C4-2B (cell line): ENCODE results near the gene ATRNL1.
"Not testable (repeated sequence)": the region's sequence is repeated elsewhere in the genome, so short reads cannot be mapped to it uniquely, and the experiment has no call there.

Experiments used
- H3K27ac ChIP-seq: fragments of 450-650 bp; 2 replicates; pipeline ENCODE4 v1.5.1; 2017
- ZFX ChIP-seq: fragments of 450-650 bp; IDR thresholded peaks from 2 replicates; pipeline ENCODE4 v1.6.1; 2017
- TF ChIP-seq, protein P1 (sequence below): fragments of 450-650 bp; conservative IDR thresholded peaks from 2 replicates; pipeline ENCODE4 v1.5.1; 2017; ENCODE audit warnings: mild to moderate bottlenecking

The ATRNL1 gene

DNA sequence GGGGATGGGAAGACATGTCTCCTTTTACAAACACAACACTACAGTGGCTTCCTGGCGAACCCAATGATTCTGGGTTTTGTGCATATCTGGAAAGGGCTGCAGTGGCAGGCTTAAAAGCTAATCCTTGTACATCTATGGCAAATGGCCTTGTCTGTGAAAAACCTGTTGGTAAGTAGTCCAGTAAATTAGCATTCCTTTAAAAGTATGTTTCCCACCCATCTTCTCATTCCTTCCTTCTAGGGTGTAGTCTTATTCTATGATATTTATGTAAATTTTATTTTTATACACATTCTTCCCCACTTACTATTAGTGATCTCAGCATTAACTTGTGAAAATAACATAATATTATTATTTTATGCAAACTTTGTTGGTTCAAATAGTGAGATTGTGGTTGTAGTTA lies 206.9 kb downstream of the ATRNL1 start:
- no peak for TF ChIP-seq ZFX
- TF ChIP-seq, protein P1, sequence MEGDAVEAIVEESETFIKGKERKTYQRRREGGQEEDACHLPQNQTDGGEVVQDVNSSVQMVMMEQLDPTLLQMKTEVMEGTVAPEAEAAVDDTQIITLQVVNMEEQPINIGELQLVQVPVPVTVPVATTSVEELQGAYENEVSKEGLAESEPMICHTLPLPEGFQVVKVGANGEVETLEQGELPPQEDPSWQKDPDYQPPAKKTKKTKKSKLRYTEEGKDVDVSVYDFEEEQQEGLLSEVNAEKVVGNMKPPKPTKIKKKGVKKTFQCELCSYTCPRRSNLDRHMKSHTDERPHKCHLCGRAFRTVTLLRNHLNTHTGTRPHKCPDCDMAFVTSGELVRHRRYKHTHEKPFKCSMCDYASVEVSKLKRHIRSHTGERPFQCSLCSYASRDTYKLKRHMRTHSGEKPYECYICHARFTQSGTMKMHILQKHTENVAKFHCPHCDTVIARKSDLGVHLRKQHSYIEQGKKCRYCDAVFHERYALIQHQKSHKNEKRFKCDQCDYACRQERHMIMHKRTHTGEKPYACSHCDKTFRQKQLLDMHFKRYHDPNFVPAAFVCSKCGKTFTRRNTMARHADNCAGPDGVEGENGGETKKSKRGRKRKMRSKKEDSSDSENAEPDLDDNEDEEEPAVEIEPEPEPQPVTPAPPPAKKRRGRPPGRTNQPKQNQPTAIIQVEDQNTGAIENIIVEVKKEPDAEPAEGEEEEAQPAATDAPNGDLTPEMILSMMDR, result no peak

DNA sequence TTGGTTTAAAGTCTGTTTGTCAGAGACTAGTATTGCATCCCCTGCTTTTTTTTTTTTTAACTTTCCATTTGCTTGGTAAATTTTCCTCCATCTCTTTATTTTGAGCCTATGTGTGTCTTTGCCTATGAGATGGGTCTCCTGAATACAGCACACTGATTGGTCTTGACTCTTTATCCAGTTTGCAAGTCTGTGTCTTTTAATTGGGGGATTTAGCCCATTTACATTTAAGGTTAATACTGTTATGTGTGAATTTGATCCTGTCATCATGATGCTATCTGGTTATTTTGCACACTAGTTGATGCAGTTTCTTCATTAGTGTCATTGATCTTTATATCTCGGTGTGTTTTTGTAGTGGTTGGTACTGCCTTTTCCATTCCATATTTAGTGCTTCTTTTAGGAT lies 226.5 kb downstream of the ATRNL1 start:
- H3K27ac ChIP-seq, result not testable (repeated sequence)

More for the DNA sequence above, 206.9 kb downstream of the ATRNL1 start:
- no peak overlapping the region for H3K27ac ChIP-seq

DNA sequence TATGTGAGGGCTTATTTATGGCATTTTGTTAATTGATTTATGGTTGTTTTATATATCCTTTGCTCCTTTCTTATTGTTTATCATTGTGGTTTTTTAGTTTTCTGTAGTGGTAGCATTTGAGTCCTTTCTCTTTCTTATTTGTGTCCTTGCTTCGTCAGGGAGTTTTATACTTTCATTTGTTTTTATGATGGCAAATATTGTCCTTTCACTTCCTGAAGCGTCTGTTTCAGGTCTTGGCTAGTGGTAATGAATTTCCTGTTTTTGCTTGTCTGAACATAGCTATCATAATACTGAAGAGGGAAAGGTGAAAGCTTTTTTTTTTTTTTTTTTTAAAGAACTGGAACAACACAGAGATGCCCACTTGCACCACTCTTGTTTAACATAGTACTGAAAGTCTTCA lies 228.2 kb downstream of the ATRNL1 start:
- TF ChIP-seq, protein P1, result no peak
- no peak for TF ChIP-seq ZFX
- H3K27ac ChIP-seq, result no peak overlapping the region; the same call in 1 of the 2 replicates

DNA sequence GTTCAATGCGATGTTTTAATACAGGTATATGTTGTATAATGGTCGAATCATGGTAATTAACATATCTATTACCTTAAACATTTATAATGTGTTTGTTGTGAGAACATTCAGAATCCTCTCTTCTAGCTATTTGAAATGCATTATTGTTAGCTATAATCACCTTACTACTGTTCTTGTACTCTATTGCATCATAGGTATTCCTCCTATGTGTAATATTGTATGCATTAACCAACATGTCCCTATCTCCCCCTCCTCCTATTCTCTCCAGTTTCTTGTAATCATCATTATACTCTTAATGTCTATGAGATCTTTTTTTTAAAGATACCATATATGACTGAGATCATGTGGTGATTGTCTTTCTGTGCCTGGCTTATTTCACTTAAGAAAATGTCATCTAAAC lies 235.2 kb downstream of the ATRNL1 start:
- H3K27ac ChIP-seq, result no peak overlapping the region
- TF ChIP-seq, protein P1, result no peak
- TF ChIP-seq ZFX, result no peak

DNA sequence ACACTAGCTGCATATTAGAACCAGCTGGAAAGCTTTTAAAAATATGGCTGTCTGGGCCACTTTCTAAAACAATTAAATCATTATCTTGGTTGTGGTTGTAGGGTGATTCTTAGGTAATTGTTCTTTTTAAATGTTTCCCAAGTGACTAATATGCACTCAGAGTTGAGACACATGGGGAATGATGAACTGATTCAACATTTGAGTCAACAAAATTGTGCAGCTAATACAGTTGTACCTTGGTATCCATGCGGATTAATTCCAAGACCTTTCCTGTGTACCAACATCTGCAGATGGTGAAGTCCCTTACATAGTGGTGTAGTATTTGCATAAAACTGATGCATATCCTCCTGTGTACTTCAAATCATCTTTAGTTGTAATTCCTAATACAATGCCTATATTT lies 242.2 kb downstream of the ATRNL1 start:
- no peak overlapping the region for H3K27ac ChIP-seq
- TF ChIP-seq ZFX, result no peak
- TF ChIP-seq, protein P1, result no peak

DNA sequence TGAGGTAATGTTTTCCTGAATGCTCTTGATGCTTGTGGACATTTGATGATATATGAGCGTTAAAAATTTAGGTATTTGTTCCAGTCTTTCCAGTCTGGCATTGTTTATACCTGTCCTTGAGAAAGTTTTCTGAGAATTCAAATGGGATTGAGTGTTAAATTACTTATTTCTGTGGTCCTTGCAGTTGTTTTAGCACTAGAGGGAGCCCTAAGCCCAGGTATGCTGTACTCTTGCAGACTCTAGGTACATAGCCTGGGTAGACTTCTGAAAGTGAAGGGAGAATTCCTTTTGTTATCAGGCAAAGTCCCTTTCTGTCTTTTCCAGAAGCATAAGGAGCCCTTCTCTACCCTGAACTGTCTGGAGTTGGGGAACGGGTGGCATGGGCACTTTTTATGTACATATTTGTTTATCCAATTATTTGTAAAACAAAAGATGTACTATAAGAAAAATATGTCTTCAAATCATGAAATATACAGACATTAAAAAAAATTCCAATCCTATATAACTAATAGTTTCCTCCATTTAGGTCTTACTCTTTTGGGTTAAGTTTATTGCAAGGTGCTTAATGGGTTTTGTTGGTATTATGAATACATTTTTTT lies 262.1 kb downstream of the ATRNL1 start:
- H3K27ac ChIP-seq, result no peak overlapping the region
- TF ChIP-seq ZFX, result no peak
- TF ChIP-seq, protein P1, result peak; percentile 89

DNA sequence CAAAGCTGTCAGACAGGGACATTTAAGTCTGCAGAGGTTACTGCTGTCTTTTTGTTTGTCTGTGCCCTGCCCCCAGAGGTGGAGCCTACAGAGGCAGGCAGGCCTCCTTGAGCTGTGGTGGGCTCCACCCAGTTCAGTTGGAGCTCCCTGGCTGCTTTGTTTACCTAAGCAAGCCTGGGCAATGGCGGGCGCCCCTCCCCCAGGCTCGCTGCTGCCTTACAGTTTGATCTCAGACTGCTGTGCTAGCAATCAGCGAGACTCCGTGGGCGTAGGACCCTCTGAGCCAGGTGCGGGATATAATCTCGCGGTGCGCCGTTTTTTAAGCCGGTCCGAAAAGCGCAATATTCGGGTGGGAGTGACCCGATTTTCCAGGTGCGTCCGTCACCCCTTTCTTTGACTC lies 274.8 kb downstream of the ATRNL1 start:
- peak overlapping the region; percentile 26; the same call in 1 of the 2 replicates for H3K27ac ChIP-seq

DNA sequence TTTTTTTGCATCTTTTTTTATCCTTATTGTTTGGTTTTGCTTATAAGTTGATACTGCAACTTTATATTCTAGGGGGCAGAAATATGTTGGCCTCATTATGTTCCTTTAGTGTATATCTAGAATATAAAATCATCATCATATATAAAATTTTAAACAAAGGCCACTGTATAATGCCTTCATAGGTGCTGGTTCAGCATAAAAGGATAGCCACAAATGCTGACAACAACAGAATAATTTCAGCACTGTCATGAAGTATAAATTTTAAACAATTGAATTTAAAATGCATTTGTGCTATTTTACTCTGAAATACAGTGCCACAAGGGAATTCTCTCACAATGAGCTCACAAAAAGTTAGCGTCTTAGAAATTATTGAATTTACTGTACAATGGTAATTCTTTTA lies 285.9 kb downstream of the ATRNL1 start:
- H3K27ac ChIP-seq, result no peak overlapping the region
- no peak for TF ChIP-seq ZFX
- TF ChIP-seq, protein P1, result no peak

DNA sequence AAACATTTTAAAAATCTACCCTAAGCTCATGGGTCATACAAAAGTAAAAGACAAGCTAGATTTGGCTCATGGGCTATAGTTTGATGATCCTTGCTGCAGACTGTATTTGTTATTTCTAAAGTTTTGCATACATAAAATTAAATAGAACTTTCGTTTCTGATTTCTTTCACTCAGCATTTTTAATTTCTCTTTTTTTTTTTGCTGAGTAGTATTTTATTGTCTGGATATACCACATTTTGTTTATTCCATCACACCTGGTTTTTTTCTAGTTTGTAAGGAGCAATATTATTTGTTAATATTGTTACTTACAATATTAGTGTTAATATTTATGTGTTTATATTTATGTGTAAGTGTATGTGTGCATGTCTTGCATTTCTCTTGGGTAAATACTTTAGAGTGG lies 291.5 kb downstream of the ATRNL1 start:
- TF ChIP-seq ZFX, result no peak
- TF ChIP-seq, protein P1, result no peak
- no peak overlapping the region for H3K27ac ChIP-seq
